ENCODE results near the gene TCF4.

Gene TCF4

GRCh38 chr18:55420665-55421307 lies 167.2 kb downstream of the TCF4 start:
- ChIA-PET CTCF (interaction anchor here (1.0 kb wide), 1 partner anchor 11 kb away, joined by 3 read pairs; no protein-coding TSS in a partner anchor), POLR2A (interaction anchor here (0.7 kb wide), 1 partner anchor 1169 kb away, joined by 6 read pairs; no protein-coding TSS in a partner anchor)
- peak; percentile 25 for DNase-seq (ENCODE audit: extremely low spot score)
- no peak for TF ChIP-seq CTCF (IDR thresholded peaks at IDR 0.05; ENCODE audit: control extremely low read depth, extremely low read depth, low read depth, missing control alignments)

GRCh38 chr18:55419947-55420664 lies 167.9 kb downstream of the TCF4 start:
- no peak for DNase-seq (ENCODE audit: extremely low spot score)
- no peak for TF ChIP-seq CTCF (IDR thresholded peaks at IDR 0.05; ENCODE audit: control extremely low read depth, extremely low read depth, low read depth, missing control alignments)
- ChIA-PET CTCF (interaction anchor here (1.0 to 2.3 kb wide), 2 partner anchors 11 kb away, joined by 3 to 8 read pairs; no protein-coding TSS in a partner anchor), POLR2A (interaction anchor here (0.7 kb wide), 1 partner anchor 1170 kb away, joined by 6 read pairs; no protein-coding TSS in a partner anchor)

- CTCF ChIA-PET = interaction anchor here (1.6 to 2.3 kb wide), 2 partner anchors 11 to 34 kb away, joined by 3 to 8 read pairs; no protein-coding TSS in a partner anchor
- TF ChIP-seq CTCF (IDR thresholded peaks at IDR 0.05; ENCODE audit: control extremely low read depth, extremely low read depth, low read depth, missing control alignments) = no peak
- DNase-seq (ENCODE audit: extremely low spot score) = no peak
- POLR2A ChIA-PET = no interaction called here
Measured at GRCh38 chr18:55419132-55419946, 168.7 kb downstream of the TCF4 start.

- ChIA-PET POLR2A (no interaction called here), CTCF (interaction anchor here (1.2 to 2.3 kb wide), 3 partner anchors 10 to 185 kb away, joined by 3 to 8 read pairs (median 3); no protein-coding TSS in a partner anchor)
- no peak for DNase-seq (ENCODE audit: extremely low spot score)
- no peak for TF ChIP-seq CTCF (IDR thresholded peaks at IDR 0.05; ENCODE audit: control extremely low read depth, extremely low read depth, low read depth, missing control alignments)
Measured at GRCh38 chr18:55418439-55418838, 169.6 kb downstream of the TCF4 start.

GRCh38 chr18:55416791-55417190 lies 171.2 kb downstream of the TCF4 start:
- POLR2A ChIA-PET = no interaction called here
- no peak for TF ChIP-seq CTCF (IDR thresholded peaks at IDR 0.05; ENCODE audit: control extremely low read depth, extremely low read depth, low read depth, missing control alignments)
- DNase-seq (ENCODE audit: extremely low spot score) = no peak
- CTCF ChIA-PET = interaction anchor here (0.7 to 3.4 kb wide), 7 partner anchors 9 to 1160 kb away, joined by 3 to 49 read pairs (median 9); no protein-coding TSS in a partner anchor
